HEK293 (cell line): ENCODE results near the gene DDX23.
A peak's percentile ranks its signal among the peaks of the same experiment; 100 is the strongest.

Source experiments
- GLI4 ChIP-seq: fragments of 450-650 bp; formaldehyde crosslinking; IDR thresholded peaks from 2 replicates; pipeline ENCODE4 v1.5.1; 2016; ENCODE audit warnings: missing biosample characterization, missing genetic modification characterization
- MEIS1 ChIP-seq: sonication (generic); formaldehyde crosslinking; IDR thresholded peaks from 2 replicates; pipeline ENCODE4 v1.8.1; 2022; ENCODE audit warnings: missing genetic modification reagents, mild to moderate bottlenecking, borderline replicate concordance
- SP2 ChIP-seq: fragments of 450-650 bp; formaldehyde crosslinking; IDR thresholded peaks from 2 replicates; pipeline ENCODE4 v1.5.1; 2016; ENCODE audit warnings: missing biosample characterization, missing genetic modification characterization
- TCF7L2 ChIP-seq: IDR thresholded peaks from 2 replicates; pipeline ENCODE4 v1.6.1; 2011; ENCODE audit warnings: low read depth, mild to moderate bottlenecking, inconsistent platforms, low read length, moderate library complexity, borderline replicate concordance
- ZNF138 ChIP-seq: fragments of 450-650 bp; formaldehyde crosslinking; IDR thresholded peaks from 2 replicates; pipeline ENCODE4 v1.5.1; 2016; ENCODE audit warnings: missing biosample characterization, missing genetic modification characterization, borderline replicate concordance
- ZNF354C ChIP-seq: fragments of 450-650 bp; formaldehyde crosslinking; IDR thresholded peaks from 2 replicates; pipeline ENCODE4 v1.5.1; 2016; ENCODE audit warnings: missing biosample characterization, missing genetic modification characterization, low read depth, borderline replicate concordance
- TF ChIP-seq, protein P1 (sequence below): fragments of 450-650 bp; formaldehyde crosslinking; IDR thresholded peaks from 2 replicates; pipeline ENCODE4 v1.5.1; 2016; ENCODE audit warnings: missing biosample characterization, missing genetic modification characterization
- TF ChIP-seq, protein P2 (sequence below): fragments of 450-650 bp; formaldehyde crosslinking; IDR thresholded peaks from 2 replicates; pipeline ENCODE4 v1.5.1; 2016; ENCODE audit warnings: missing biosample characterization, missing genetic modification characterization
- TF ChIP-seq, protein P3 (sequence below): fragments of 450-650 bp; formaldehyde crosslinking; IDR thresholded peaks from 2 replicates; pipeline ENCODE4 v1.5.1; 2016; ENCODE audit warnings: missing biosample characterization, missing genetic modification characterization
- TF ChIP-seq, protein P4 (sequence below): fragments of 450-650 bp; formaldehyde crosslinking; IDR thresholded peaks from 2 replicates; pipeline ENCODE4 v1.5.1; 2016; ENCODE audit warnings: missing biosample characterization, missing genetic modification characterization

DNA sequence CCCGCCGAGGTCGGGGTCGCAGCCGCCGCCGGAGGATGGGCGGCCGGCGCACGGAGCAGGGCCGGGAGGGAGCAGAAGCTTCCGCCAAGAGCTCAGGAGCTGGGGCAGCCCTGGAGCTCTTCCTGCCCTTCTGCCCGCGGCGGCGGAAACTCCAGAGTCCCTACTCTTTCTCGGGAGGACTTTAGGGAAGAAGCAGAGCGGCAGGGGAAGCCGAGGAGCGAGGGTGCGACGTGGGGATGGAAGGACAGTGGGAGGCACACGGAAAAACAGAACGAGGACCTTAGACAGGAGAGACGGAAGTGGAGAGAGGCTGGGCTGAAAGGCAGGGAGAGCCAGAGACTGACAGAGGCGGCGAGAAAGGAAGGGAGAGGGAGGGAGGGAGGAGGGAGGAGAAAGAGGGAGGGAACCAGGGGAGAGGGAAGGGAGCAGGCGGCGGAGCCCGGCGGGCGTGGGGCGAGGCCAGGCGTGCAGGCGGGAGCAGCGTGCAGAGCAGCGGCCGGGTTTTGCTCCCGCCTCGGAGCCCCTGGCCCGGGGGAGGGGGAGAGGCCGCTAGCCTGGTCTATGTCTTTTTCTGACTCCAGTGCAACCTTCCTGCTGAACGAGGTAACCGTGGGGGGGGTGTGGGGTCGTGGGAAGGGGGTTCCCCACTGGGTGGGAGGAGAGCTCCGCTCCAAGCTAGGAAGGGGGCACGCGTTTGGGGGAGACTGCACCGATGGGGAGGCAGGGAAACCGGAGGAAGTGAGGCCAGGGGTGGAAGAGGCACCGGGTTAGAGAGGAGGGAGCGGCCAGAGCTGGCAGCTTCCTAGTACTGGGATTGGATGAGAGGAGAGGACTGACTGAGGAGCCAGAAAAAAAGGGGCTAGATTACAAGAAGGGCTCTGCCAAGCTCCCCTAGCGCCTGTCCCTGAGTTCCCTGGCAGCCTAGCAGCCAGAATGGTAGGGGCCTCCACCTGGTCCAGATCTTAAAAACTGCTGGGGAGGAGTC lies 36.5 kb downstream of the DDX23 start:
- TF ChIP-seq, protein P1, sequence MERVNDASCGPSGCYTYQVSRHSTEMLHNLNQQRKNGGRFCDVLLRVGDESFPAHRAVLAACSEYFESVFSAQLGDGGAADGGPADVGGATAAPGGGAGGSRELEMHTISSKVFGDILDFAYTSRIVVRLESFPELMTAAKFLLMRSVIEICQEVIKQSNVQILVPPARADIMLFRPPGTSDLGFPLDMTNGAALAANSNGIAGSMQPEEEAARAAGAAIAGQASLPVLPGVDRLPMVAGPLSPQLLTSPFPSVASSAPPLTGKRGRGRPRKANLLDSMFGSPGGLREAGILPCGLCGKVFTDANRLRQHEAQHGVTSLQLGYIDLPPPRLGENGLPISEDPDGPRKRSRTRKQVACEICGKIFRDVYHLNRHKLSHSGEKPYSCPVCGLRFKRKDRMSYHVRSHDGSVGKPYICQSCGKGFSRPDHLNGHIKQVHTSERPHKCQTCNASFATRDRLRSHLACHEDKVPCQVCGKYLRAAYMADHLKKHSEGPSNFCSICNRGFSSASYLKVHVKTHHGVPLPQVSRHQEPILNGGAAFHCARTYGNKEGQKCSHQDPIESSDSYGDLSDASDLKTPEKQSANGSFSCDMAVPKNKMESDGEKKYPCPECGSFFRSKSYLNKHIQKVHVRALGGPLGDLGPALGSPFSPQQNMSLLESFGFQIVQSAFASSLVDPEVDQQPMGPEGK (tag by site-specific recombination), result peak; percentile 92
- TF ChIP-seq TCF7L2 (no peak), MEIS1 (no peak), SP2 (peak; percentile 99), ZNF354C (tag by site-specific recombination) (no peak), ZNF138 (tag by site-specific recombination) (no peak), GLI4 (tag by site-specific recombination) (peak; percentile 78; the same call in 1 of the 2 replicates)
- TF ChIP-seq, protein P2, sequence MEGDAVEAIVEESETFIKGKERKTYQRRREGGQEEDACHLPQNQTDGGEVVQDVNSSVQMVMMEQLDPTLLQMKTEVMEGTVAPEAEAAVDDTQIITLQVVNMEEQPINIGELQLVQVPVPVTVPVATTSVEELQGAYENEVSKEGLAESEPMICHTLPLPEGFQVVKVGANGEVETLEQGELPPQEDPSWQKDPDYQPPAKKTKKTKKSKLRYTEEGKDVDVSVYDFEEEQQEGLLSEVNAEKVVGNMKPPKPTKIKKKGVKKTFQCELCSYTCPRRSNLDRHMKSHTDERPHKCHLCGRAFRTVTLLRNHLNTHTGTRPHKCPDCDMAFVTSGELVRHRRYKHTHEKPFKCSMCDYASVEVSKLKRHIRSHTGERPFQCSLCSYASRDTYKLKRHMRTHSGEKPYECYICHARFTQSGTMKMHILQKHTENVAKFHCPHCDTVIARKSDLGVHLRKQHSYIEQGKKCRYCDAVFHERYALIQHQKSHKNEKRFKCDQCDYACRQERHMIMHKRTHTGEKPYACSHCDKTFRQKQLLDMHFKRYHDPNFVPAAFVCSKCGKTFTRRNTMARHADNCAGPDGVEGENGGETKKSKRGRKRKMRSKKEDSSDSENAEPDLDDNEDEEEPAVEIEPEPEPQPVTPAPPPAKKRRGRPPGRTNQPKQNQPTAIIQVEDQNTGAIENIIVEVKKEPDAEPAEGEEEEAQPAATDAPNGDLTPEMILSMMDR (tag by site-specific recombination), result no peak
- TF ChIP-seq, protein P3, sequence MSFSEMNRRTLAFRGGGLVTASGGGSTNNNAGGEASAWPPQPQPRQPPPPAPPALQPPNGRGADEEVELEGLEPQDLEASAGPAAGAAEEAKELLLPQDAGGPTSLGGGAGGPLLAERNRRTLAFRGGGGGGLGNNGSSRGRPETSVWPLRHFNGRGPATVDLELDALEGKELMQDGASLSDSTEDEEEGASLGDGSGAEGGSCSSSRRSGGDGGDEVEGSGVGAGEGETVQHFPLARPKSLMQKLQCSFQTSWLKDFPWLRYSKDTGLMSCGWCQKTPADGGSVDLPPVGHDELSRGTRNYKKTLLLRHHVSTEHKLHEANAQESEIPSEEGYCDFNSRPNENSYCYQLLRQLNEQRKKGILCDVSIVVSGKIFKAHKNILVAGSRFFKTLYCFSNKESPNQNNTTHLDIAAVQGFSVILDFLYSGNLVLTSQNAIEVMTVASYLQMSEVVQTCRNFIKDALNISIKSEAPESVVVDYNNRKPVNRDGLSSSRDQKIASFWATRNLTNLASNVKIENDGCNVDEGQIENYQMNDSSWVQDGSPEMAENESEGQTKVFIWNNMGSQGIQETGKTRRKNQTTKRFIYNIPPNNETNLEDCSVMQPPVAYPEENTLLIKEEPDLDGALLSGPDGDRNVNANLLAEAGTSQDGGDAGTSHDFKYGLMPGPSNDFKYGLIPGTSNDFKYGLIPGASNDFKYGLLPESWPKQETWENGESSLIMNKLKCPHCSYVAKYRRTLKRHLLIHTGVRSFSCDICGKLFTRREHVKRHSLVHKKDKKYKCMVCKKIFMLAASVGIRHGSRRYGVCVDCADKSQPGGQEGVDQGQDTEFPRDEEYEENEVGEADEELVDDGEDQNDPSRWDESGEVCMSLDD (tag by site-specific recombination), result no peak; the same call in 1 of the 2 replicates
- TF ChIP-seq, protein P4, sequence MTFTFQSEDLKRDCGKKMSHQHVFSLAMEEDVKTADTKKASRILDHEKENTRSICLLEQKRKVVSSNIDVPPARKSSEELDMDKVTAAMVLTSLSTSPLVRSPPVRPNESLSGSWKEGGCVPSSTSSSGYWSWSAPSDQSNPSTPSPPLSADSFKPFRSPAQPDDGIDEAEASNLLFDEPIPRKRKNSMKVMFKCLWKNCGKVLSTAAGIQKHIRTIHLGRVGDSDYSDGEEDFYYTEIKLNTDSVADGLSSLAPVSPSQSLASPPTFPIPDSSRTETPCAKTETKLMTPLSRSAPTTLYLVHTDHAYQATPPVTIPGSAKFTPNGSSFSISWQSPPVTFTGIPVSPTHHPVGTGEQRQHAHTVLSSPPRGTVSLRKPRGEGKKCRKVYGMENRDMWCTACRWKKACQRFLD (tag by site-specific recombination), result no peak
